HG03280 (cell line): ENCODE measurements around the gene ANXA2R.
"Not testable (repeated sequence)": the region's sequence is repeated elsewhere in the genome, so short reads cannot be mapped to it uniquely, and the experiment has no call there.

Experiments used
- ATAC-seq: cut with Tn5 transposase; IDR thresholded peaks from one replicate; pipeline ENCODE4 v1.9.1; 2021; ENCODE audit warnings: mild to moderate bottlenecking, moderate library complexity; ENCODE audit not compliant: unreplicated experiment

The ANXA2R gene

DNA sequence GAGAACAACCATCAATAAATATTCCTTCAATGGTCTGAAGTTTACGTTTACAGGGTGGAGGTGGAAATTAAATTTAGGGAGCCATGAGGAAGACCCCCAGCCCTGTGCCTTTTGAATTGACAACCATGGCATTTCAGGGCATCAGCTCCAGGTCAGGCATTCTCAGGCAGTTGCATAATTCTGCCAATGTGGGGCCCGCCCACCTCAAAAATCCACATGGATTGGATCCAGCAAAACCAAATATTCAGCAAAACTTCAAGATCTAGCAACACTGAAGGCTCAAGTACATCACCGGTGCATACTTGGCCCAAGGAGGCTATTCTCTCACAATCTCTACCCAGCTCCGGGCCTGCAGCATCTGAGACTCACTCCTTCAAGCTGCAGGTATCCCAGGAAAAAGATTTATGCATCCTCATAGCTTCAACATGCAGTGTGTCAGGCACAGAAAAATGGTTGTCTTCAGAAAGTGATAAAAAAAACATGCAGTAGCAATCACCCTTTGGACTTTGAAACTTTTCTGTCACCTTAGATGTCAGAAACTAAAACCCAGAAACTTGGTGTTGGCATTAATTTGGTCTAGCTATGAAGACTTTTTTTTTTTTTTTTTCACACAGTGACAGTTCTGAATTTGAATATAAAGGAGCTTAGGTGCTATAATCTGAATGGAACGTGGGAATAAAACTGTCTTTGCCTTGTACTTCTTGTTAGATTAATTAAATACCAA is 21.4 kb upstream of the ANXA2R start:
- no peak for ATAC-seq

DNA sequence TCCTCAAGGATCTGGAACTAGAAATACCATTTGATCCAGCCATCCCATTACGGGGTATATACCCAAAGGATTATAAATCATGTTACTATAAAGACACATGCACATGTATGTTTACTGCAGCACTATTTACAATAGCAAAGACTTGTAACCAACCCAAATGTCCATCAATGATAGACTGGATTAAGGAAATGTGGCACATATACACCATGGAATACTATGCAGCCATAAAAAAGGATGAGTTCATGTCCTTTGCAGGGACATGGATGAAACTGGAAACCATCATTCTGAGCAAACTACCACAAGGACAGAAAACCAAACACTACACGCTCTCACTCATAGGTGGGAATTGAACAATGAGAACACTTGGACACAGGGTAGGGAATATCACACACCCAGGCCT is 19.9 kb upstream of the ANXA2R start:
- ATAC-seq = not testable (repeated sequence)

DNA sequence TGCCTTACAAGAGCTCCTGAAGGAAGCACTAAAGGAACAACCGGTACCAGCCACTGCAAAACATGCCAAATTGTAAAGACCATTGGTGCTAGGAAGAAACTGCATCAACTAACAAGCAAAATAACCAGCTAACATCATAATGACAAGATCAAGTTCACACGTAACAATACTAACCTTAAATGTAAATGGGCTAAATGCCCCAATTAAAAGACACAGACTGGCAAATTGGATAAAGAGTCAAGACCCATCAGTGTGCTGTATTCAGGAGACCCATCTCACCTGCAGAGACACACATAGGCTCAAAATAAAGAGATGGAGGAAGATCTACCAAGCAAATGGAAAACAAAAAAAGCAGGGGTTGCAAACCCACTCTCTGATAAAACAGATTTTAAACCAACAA is 15.0 kb upstream of the ANXA2R start:
- not testable (repeated sequence) for ATAC-seq

- no peak for ATAC-seq
These were observed 11.6 kb upstream of the ANXA2R start for GRCh38 chr5:43051684-43052083.

GRCh38 chr5:43050384-43050783 is 10.3 kb upstream of the ANXA2R start:
- no peak for ATAC-seq

DNA sequence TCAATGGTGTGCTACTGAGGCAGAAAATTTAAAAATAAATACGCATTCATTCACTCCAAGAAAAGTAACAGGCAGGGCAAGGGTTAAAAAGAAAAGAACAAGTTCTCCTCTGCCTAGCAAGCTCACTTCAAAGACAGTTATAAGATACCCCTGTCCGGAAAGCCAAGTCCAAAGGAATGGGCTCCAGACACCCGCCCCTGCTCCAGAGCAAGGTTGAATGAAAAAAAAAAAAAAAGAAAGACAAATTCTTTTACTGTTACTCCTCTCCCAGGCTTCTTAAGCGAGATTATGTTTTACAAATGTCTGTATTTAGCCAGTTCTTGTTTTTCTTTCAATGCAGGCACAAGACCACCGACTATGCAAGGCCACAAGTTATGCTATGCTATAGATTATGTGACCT is 9.1 kb upstream of the ANXA2R start:
- ATAC-seq = no peak

- ATAC-seq = no peak
These were observed 6.4 kb upstream of the ANXA2R start for GRCh38 chr5:43046474-43046873.

GRCh38 chr5:43045236-43045635 is 5.1 kb upstream of the ANXA2R start:
- no peak for ATAC-seq

DNA sequence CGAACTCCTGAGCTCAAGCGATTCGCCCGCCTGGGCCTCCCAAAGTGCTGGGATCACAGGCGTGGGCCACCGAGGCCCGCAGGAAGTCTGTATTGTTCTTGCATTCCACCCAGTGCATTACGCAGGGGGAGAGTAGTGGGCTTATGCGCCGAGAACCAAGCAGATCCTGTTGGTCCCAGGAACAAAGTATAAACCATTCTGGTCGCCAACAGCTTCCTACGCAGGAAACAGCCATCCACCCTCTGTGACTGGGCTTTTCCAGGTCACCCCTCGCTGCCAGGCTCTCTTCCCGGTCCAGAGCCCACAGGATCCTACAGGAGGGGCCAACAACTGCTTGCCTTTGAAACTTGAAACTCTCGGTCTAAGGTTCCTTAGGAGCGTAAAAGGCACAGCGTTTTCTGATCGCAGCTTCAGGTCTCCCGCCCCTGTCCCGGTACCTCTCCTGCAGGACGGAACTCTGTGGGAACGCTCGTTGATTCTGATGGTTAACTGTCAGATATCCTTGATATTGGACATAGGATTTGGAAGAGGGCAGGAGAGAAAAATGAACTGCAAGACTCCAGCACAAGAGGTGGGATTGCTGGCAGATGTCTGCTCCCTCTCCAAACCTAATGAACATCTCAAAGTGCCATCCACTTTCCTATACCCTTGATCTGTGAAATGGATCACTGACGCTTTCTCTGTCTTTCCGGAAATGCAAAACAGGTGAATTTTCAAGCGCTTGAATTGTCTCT is 4.2 kb upstream of the ANXA2R start:
- no peak for ATAC-seq

GRCh38 chr5:43043400-43043756 is 3.3 kb upstream of the ANXA2R start:
- ATAC-seq = no peak

DNA sequence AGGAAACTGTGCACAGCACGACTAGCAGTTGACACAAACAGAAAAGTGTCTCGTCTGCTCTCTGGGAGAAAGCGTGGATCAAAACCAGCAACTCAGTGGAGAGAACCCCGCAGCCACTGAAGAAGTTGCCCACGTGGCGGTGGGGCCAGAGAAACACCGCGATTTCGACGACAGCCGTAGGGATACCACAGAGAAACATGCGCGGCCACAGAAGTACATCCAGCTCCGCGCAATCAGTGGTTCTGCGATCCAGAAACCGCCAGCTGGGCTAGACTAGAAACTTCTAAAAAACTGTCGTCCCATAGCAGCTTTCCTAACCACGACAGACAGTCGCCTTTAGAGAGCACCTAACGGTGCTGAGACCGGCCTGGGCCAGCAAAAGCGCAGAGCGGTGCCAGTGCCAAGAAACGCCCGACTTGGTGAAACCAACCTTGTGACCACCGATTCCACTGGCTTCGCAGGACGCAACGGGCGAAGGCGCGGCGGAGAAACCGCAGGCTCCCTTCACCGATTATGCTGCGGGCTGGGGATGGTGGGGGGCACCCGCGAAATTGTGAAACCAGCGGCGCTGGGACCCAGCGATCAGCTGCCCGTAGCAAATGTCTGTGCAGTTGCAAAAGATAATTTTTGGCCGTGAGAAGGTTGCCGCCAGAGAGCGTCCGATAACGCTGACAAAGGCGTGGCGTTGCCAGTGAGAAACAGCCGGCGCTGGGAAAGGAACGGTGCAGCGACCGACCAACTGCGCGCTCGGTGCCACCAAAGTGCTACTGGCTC is 2.7 kb upstream of the ANXA2R start:
- peak; percentile 27 for ATAC-seq

DNA sequence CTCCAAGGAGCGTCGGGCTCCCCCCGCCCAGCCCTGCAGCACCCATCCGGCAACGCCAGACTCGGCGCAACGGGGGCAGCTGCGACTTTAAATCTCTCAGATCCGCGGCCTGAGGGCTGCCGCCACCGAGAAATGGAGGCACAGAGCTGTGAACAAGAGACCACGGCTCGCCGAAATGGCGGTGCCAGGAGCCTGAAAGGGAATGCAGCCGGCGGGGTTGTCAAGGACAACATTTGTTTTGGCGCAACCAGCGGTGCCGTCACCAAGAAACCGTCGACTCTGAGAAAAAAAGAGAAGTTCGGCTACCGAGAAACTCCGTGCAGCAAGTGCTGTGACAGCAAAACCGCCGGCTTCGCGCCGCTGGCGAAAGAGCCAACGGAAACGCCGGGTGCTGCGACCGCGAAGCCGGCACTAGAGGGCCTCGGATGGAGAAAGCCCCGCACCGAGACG is 2.1 kb upstream of the ANXA2R start:
- peak; percentile 26 for ATAC-seq

- peak; percentile 22 for ATAC-seq
These were observed 1.6 kb upstream of the ANXA2R start for GRCh38 chr5:43041669-43042175.

- ATAC-seq = no peak
These were observed 1.1 kb upstream of the ANXA2R start for GRCh38 chr5:43041110-43041668.

- ATAC-seq = no peak
These were observed 440 bp downstream of the ANXA2R start for GRCh38 chr5:43039471-43040286.

- no peak for ATAC-seq
These were observed 1.0 kb downstream of the ANXA2R start for GRCh38 chr5:43039152-43039470.

DNA sequence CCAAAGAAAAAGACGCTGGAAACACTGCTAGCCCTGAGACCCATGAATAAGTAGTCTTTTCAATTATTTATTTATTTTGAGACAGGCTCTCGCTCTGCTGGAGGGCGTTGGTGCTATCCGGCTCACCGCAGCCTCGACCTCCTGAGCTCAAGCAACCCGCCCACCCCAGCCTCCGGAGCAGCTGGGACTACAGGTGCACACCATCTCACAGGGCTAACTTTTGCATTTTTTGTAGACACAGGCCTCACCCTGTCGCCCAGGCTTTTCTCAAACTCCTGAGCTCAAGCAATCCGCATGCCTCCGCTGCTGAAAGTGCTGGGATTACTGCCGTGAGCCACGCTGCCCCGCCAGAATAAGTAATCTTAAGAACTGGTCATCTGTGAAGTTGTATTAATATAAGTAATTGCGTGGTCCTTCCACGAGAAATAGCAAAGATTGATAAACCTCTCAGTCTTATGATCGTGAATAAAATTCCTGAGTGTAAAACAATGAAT is 1.6 kb downstream of the ANXA2R start:
- ATAC-seq = no peak

DNA sequence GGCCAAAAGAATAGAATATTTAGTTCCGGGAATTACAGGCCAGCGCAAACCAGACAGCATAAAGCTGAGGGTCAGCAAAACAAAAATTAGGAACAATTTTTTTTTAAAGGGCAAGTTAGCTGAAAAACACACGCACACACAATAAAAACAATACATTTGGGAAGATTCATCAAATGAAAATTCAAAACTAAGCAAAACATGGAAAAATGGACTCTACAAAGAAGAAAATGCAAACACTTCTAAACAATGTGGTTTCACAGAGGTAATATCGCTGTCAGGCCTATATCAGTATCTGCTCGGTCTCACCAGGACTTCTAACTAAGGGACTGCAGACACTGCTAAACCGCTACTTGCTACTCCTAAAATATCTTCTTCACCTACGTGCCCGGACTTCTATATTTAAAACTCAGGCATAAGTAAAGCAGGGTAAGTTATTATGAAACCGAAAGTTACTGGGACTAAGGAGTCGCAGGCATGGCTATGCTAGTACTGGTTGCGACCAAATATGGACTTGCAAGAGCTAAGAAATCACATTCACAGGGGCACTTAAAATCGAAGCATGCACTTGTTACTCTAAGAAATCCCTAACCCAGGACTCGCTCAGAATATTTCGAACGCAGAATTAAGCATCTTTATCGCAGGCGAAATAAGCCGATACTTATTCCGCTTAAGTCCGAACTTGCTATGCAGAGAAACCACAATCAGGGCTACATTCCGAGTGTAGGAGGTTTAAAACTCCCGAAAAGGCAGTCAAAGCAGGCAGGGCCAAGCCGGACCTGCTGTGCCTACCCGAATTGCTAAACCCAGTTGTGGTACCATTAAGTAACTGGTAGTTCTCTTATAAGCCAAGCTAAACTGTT is 2.3 kb downstream of the ANXA2R start:
- no peak for ATAC-seq

GRCh38 chr5:43036856-43037635 is 3.1 kb downstream of the ANXA2R start:
- ATAC-seq = no peak
